B cell (primary cell): ENCODE data around the gene NR5A2. TPM values are rescaled to one million over a fixed set of nuclear protein-coding genes. Genes with fewer than 3 reads are reported as not detected.
A peak's percentile ranks its signal among the peaks of the same experiment; 100 is the strongest.

Experiments
- ATAC-seq: fragments of 200-7000 bp; cut with Tn5 transposase; one replicate; pipeline ENCODE4 v1.10.0; 2021; ENCODE audit warnings: low read depth, mild to moderate bottlenecking, moderate number of reproducible peaks, moderate library complexity
- CTCF ChIA-PET: fragments of 350-600 bp; sonication (Branson Sonifier 250); formaldehyde crosslinking; loops from one replicate; lab custom pipeline; 2021; ENCODE audit warnings: antibody characterized with exemption, inconsistent platforms; lab: Charles Lee
- POLR2A ChIA-PET: fragments of 350-600 bp; sonication (Branson Sonifier 250); formaldehyde crosslinking; loops from one replicate; lab custom pipeline; 2021; ENCODE audit warnings: antibody characterized with exemption; lab: Charles Lee
- DNase-seq: peaks from one replicate; pipeline ENCODE4 v3.0.0; 2013
- H2AFZ ChIP-seq: 2 replicates; pipeline ENCODE4 v1.6.1; 2012; ENCODE audit warnings: mild to moderate bottlenecking, low read depth, low read length; ENCODE audit not compliant: insufficient read depth, poor library complexity, severe bottlenecking
- H3K27ac ChIP-seq, 2 donors: 1 replicate in 1 of 2; 2 replicates in 1 of 2; pipeline ENCODE4 v1.5.1; 2012 to 2013; ENCODE audit warnings: low read length in 2 of 2, mild to moderate bottlenecking in 2 of 2, moderate library complexity in 1 of 2
- H3K27me3 ChIP-seq, 4 experiments: fragments of 200-600 bp in 1 of 4; sonication (generic) in 1 of 4; replicated peaks in 1 of 4; 1 replicate in 2 of 4; 2 replicates in 2 of 4; pipeline versions ENCODE4 v1.6.1 to v1.7.0; 2013 to 2016; ENCODE audit warnings: low read length in 3 of 4, mild to moderate bottlenecking in 2 of 4, mixed read lengths in 1 of 4, moderate library complexity in 1 of 4; ENCODE audit not compliant: insufficient read depth in 4 of 4, control insufficient read depth in 3 of 4; ENCODE audit errors: control extremely low read depth in 1 of 4
- H3K36me3 ChIP-seq, 2 experiments: replicated peaks in 1 of 2; 1 replicate in 1 of 2; 2 replicates in 1 of 2; pipeline versions ENCODE4 v1.6.1 to v1.7.1; 2013; ENCODE audit warnings: low read length in 1 of 2; ENCODE audit not compliant: insufficient read depth in 2 of 2, control insufficient read depth in 1 of 2; ENCODE audit errors: control extremely low read depth in 1 of 2, extremely low read depth in 1 of 2
- H3K4me1 ChIP-seq, 2 donors: fragments of 200-600 bp in 1 of 2; sonication (generic) in 1 of 2; 1 replicate in 1 of 2; 2 replicates in 1 of 2; pipeline versions ENCODE4 v1.5.1 to v1.6.1; 2013 to 2017; ENCODE audit warnings: low read length in 2 of 2; ENCODE audit not compliant: control insufficient read depth in 2 of 2, insufficient read depth in 2 of 2
- H3K4me2 ChIP-seq: replicated peaks from 2 replicates; pipeline ENCODE3; 2012; ENCODE audit warnings: mild to moderate bottlenecking, low read depth, low read length; ENCODE audit not compliant: poor library complexity, severe bottlenecking
- H3K4me3 ChIP-seq, 5 experiments: fragments of 200-600 bp in 1 of 5; sonication (generic) in 1 of 5; 1 replicate in 3 of 5; 2 replicates in 2 of 5; pipeline versions ENCODE4 v1.5.1 to v1.7.0; 2011 to 2016; ENCODE audit warnings: low read length in 4 of 5, mild to moderate bottlenecking in 4 of 5, low read depth in 2 of 5, control low read depth in 1 of 5, moderate library complexity in 1 of 5; ENCODE audit not compliant: insufficient read depth in 1 of 5; ENCODE audit errors: control extremely low read depth in 1 of 5, extremely low read depth in 1 of 5
- H3K79me2 ChIP-seq: fragments of 200-600 bp; sonication (generic); one replicate; pipeline ENCODE4 v1.6.0; 2016; ENCODE audit warnings: low read length; ENCODE audit not compliant: control insufficient read depth, insufficient read depth
- H3K9ac ChIP-seq: fragments of 200-600 bp; sonication (generic); 2 replicates; pipeline ENCODE4 v1.6.1; 2017; ENCODE audit warnings: mild to moderate bottlenecking, low read length, moderate library complexity
- H3K9me3 ChIP-seq, 3 donors: one replicate each; pipeline versions ENCODE4 v1.6.1 to v1.7.1; 2013; ENCODE audit warnings: low read length in 2 of 3; ENCODE audit not compliant: control insufficient read depth in 2 of 3, insufficient read depth in 1 of 3; ENCODE audit errors: control extremely low read depth in 1 of 3
- H4K20me1 ChIP-seq: 2 replicates; pipeline ENCODE4 v1.6.0; 2012; ENCODE audit warnings: mild to moderate bottlenecking, low read length; ENCODE audit not compliant: insufficient read depth, control insufficient read depth, poor library complexity, severe bottlenecking
- H3K27ac Mint-ChIP-seq: one replicate; pipeline ENCODE4 v1.8.0; 2021; ENCODE audit warnings: mixed read lengths
- H3K27me3 Mint-ChIP-seq: one replicate; pipeline ENCODE4 v1.8.0; 2021; ENCODE audit warnings: mixed read lengths
- H3K4me1 Mint-ChIP-seq: one replicate; pipeline ENCODE4 v1.8.0; 2021; ENCODE audit warnings: mixed read lengths
- H3K4me3 Mint-ChIP-seq: one replicate; pipeline ENCODE4 v1.8.0; 2021; ENCODE audit warnings: mixed read lengths
- H3K9me3 Mint-ChIP-seq: one replicate; pipeline ENCODE4 v1.8.0; 2022; ENCODE audit warnings: mixed read lengths; ENCODE audit not compliant: insufficient read depth
- EZH2 ChIP-seq: IDR thresholded peaks from 2 replicates; pipeline ENCODE4 v1.6.1; 2012; ENCODE audit warnings: borderline replicate concordance, low read depth, mild to moderate bottlenecking, moderate library complexity, low read length; ENCODE audit not compliant: insufficient read depth, poor library complexity, severe bottlenecking
- WGBS: methylation state at CpG from one replicate; pipeline ENCODE4 v1.1.5; 2013; ENCODE audit warnings: missing lambda C conversion rate; ENCODE audit not compliant: insufficient coverage; 5-methylcytosine and 5-hydroxymethylcytosine counted together
- intact Hi-C: fragments of 100-400 bp; cut with micrococcal nuclease; formaldehyde crosslinking; loops from one replicate; pipeline ENCODE4 v1.10.0; 2022
- polyA plus RNA-seq: library from polyadenylated mRNA; depleted of rRNA; stranded (reverse); fragments of >200 nt; gene quantifications from 2 replicates; pipeline ENCODE4 v1.2.3, GENCODE V29; 2012
- total RNA-seq, 2 donors: library from RNA; stranded (reverse); fragments of 120-200 nt in 1 of 2; gene quantifications; 1 replicate in 1 of 2; 2 replicates in 1 of 2; pipeline versions ENCODE4 v1.2.3 to v1.2.4, GENCODE V29; 2013 to 2022
- TF ChIP-seq, protein P1 (sequence below): fragments of 200-600 bp; IDR thresholded peaks from one replicate; pipeline ENCODE4 v1.8.0; 2022; ENCODE audit warnings: antibody characterized with exemption, mild to moderate bottlenecking

NR5A2 gene
- total and polyA plus RNA-seq, 2 donors (not counting 1 experiment from before 2014, with no cell fraction given) = 0.07 TPM; not detected in 1

DNA sequence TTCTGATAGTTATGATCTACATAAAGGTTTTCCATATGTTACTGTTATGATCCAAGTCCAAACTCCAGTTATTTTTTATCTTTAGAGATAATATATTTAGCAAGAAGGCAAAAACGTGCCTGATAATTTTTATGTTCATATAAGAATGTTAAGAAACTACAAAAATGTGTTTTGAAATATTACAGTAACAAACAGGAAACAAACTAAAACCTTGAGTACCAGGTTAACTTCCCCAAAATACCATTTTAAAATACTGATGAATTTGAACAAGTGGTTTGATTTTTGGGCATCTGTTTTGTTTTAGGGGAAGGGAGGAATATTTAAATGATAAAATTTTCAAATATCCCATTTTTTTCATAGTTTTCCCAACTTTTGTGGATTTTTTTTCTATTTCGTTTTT is 124.8 kb downstream of the NR5A2 start:
- DNase-seq = no peak
- ChIA-PET POLR2A (no interaction called here), CTCF (no interaction called here)
- Histone ChIP-seq H3K27me3 (no peaks in the 10 kb centered on the region), H3K4me2 (peak overlapping the region; percentile 63), H3K36me3 (no peaks in the 10 kb centered on the region), H4K20me1 (no peaks in the 10 kb centered on the region), H3K4me1 (peaks cover 42 to 52% of the 10 kb centered on the region in 2 donors), H3K27ac (peak overlapping the region; percentile 78 to 98), H3K79me2 (no peaks in the 10 kb centered on the region), H2AFZ (peak overlapping the region; percentile 17), H3K4me3 (peak overlapping the region in 1 of 5 experiments; percentile 33), H3K9ac (peak overlapping the region; percentile 38), H3K9me3 (peaks cover 0 to 10% (median 0%) of the 10 kb centered on the region in 3 donors)
- intact Hi-C loops = loop anchor here (5.0 to 10.0 kb wide), 3 partner anchors 260 to 1988 kb away; partner anchors contain the start of genes KIF21B and ZNF281
- Mint-ChIP-seq H3K27ac (no peak overlapping the region), H3K9me3 (peaks cover 2% of the 10 kb centered on the region), H3K4me3 (no peak overlapping the region), H3K27me3 (no peaks in the 10 kb centered on the region), H3K4me1 (peaks cover 60% of the 10 kb centered on the region)
- no CpG with 5 or more reads among the region's 2 CpGs for WGBS
- TF ChIP-seq EZH2 = no peak
- TF ChIP-seq, protein P1, sequence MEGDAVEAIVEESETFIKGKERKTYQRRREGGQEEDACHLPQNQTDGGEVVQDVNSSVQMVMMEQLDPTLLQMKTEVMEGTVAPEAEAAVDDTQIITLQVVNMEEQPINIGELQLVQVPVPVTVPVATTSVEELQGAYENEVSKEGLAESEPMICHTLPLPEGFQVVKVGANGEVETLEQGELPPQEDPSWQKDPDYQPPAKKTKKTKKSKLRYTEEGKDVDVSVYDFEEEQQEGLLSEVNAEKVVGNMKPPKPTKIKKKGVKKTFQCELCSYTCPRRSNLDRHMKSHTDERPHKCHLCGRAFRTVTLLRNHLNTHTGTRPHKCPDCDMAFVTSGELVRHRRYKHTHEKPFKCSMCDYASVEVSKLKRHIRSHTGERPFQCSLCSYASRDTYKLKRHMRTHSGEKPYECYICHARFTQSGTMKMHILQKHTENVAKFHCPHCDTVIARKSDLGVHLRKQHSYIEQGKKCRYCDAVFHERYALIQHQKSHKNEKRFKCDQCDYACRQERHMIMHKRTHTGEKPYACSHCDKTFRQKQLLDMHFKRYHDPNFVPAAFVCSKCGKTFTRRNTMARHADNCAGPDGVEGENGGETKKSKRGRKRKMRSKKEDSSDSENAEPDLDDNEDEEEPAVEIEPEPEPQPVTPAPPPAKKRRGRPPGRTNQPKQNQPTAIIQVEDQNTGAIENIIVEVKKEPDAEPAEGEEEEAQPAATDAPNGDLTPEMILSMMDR = no peak
- no peak for ATAC-seq

DNA sequence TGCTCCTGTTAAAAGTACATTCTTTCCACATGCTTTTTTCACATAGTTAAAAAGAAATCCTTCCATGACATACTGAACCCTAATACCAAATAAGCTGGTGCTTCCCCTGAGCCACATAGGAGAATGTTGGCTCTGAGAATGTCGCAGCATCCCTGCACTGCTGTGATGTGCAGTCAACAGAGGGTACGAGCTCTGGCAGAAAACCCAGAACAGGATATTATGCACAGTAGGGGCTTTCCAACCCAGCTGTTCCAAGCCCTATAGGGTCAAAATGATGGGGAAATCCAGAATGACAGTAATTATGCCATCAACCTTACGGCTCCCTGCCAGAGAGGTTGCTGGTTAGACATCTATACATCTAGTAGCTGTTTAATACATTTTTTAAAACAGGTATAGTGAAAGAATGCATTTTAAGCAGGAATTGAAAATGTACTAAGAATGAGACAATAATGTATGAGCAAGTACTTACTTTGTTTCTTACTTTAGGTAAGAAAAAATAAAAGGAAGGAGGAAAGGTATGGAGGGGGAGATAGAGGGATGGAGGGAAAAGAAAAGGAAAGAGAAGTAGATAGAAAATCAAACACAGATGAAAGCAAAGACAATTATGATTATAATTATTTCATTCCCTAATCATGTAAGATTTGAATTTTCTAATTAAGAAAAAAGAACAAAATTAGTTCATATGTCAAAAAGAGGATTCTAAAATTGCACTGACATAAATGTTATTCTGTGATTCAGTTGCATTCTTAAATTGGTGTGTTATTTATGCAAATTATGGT is 126.0 kb downstream of the NR5A2 start:
- peak; percentile 81 for DNase-seq
- ChIA-PET POLR2A (interaction anchor here (0.6 to 0.8 kb wide), 2 partner anchors 10 to 341 kb away, joined by 3 to 6 read pairs; no protein-coding TSS in a partner anchor), CTCF (interaction anchor here (0.9 to 2.4 kb wide), 7 partner anchors 12 to 735 kb away, joined by 3 to 12 read pairs (median 3); no protein-coding TSS in a partner anchor)
- Histone ChIP-seq H3K9ac (peak overlapping the region; percentile 38), H3K4me3 (peak overlapping the region in 2 of 5 experiments; percentile 6 to 50), H3K9me3 (no peaks in the 10 kb centered on the region), H3K27ac (peak overlapping the region; percentile 78 to 98), H3K4me2 (peak overlapping the region; percentile 63), H3K4me1 (peaks cover 42 to 52% of the 10 kb centered on the region in 2 donors), H3K79me2 (no peaks in the 10 kb centered on the region), H3K36me3 (no peaks in the 10 kb centered on the region), H2AFZ (no peak overlapping the region), H4K20me1 (no peaks in the 10 kb centered on the region), H3K27me3 (no peaks in the 10 kb centered on the region)
- H3K4me1 Mint-ChIP-seq = peaks cover 60% of the 10 kb centered on the region
- peak overlapping the region; percentile 77 for H3K4me3 Mint-ChIP-seq
- peak; percentile 69 for ATAC-seq
- WGBS = 0% methylated on average over 1 of the region's 3 CpGs
- TF ChIP-seq, protein P1 = no peak
- no peak for TF ChIP-seq EZH2
- H3K27ac Mint-ChIP-seq = peak overlapping the region; percentile 91
- H3K27me3 Mint-ChIP-seq = no peaks in the 10 kb centered on the region
- intact Hi-C loops = loop anchor here (1.0 to 10.0 kb wide), 5 partner anchors 13 to 1989 kb away; partner anchors contain the start of genes KIF21B and ZNF281
- H3K9me3 Mint-ChIP-seq = peaks cover 2% of the 10 kb centered on the region
